Loucy (cell line): ENCODE measurements around the gene ARHGAP42.

ENCODE experiments used
- EZH2phosphoT487 ChIP-seq: fragments of 200-600 bp; IDR thresholded peaks from 2 replicates; pipeline ENCODE4 v1.6.1; 2018; ENCODE audit warnings: antibody characterized with exemption, mild to moderate bottlenecking, moderate library complexity, borderline replicate concordance
- TF ChIP-seq, protein P1 (sequence below): fragments of 200-600 bp; sonication (generic); conservative IDR thresholded peaks from 2 replicates; pipeline ENCODE4 v1.5.1; 2014; ENCODE audit warnings: mild to moderate bottlenecking, antibody characterized with exemption, low read length

DNA sequence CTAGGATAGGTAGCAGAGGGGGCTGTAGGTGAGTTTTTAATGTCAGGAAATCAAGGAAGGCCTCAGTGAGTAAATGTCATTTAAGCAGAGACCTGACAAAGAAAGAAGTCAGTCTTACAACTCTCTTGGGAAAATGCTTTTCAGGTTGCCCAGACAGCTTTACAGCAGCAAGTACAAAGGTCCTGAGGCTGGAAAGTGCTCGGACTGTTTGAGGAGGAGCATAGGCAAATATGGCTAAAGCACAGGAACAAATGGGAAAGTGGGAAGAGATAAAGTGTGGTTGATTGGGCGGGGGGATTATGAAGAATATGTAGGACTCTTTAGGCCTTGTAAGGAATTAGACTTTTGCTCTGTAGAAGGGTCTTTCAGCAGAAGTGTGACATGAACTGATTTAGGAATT lies 125.4 kb downstream of the ARHGAP42 start:
- TF ChIP-seq, protein P1, sequence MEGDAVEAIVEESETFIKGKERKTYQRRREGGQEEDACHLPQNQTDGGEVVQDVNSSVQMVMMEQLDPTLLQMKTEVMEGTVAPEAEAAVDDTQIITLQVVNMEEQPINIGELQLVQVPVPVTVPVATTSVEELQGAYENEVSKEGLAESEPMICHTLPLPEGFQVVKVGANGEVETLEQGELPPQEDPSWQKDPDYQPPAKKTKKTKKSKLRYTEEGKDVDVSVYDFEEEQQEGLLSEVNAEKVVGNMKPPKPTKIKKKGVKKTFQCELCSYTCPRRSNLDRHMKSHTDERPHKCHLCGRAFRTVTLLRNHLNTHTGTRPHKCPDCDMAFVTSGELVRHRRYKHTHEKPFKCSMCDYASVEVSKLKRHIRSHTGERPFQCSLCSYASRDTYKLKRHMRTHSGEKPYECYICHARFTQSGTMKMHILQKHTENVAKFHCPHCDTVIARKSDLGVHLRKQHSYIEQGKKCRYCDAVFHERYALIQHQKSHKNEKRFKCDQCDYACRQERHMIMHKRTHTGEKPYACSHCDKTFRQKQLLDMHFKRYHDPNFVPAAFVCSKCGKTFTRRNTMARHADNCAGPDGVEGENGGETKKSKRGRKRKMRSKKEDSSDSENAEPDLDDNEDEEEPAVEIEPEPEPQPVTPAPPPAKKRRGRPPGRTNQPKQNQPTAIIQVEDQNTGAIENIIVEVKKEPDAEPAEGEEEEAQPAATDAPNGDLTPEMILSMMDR, result no peak
- TF ChIP-seq EZH2phosphoT487, result no peak
